GM18951 (cell line): ENCODE measurements around the gene ADCY6.

Source experiments
- POLR2A ChIP-seq: IDR thresholded peaks from 4 replicates; pipeline ENCODE4 v1.6.1; 2011; ENCODE audit warnings: mild to moderate bottlenecking; ENCODE audit not compliant: insufficient read length, insufficient read depth; ENCODE audit errors: extremely low read depth
- in situ Hi-C: fragments of 300-500 bp; cut with MboI; formaldehyde crosslinking; loops from one replicate; pipeline ENCODE4 v1.12.0; 2022; ENCODE audit warnings: low sequenced_read_pairs, mixed read lengths, inconsistent platforms; ENCODE audit not compliant: unreplicated experiment

ADCY6 gene

GRCh38 chr12:48822711-48823110 lies 33.8 kb upstream of the ADCY6 start:
- in situ Hi-C loops, result no loop called here
- no peak for TF ChIP-seq POLR2A

DNA sequence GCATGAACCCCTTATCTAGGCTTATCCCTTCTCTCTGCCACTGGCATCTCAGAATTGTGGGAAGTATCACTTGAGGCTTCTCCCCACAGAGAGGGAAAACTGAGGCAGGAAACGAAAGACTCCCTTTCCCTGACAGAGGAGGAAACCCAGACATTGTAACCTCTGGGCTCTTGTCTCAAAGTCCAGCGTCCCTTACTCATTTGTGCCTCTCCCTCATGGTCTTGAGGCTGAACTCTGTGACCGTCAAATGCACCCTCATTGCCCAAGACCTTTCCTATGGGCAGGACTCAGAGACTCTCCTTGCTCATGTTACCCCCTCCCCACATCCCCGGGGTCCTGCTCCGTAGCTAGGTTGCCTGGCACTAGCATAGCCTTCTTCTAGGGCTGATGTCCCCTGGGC lies 33.2 kb upstream of the ADCY6 start:
- TF ChIP-seq POLR2A, result no peak
- in situ Hi-C loops, result no loop called here

- no peak for TF ChIP-seq POLR2A
- in situ Hi-C loops, result no loop called here
Measured at GRCh38 chr12:48819986-48820725, 31.3 kb upstream of the ADCY6 start.

GRCh38 chr12:48818831-48819590 lies 30.1 kb upstream of the ADCY6 start:
- in situ Hi-C loops, result no loop called here
- no peak for TF ChIP-seq POLR2A

- peak; percentile 32 for TF ChIP-seq POLR2A
- in situ Hi-C loops, result no loop called here
Measured at GRCh38 chr12:48817873-48818830, 29.3 kb upstream of the ADCY6 start, which contains the start of gene CACNB3. Gene CACNB3, plus strand, starts transcription at chr12:48818496. Its CDS starts 434 bp downstream, at chr12:48818930.

DNA sequence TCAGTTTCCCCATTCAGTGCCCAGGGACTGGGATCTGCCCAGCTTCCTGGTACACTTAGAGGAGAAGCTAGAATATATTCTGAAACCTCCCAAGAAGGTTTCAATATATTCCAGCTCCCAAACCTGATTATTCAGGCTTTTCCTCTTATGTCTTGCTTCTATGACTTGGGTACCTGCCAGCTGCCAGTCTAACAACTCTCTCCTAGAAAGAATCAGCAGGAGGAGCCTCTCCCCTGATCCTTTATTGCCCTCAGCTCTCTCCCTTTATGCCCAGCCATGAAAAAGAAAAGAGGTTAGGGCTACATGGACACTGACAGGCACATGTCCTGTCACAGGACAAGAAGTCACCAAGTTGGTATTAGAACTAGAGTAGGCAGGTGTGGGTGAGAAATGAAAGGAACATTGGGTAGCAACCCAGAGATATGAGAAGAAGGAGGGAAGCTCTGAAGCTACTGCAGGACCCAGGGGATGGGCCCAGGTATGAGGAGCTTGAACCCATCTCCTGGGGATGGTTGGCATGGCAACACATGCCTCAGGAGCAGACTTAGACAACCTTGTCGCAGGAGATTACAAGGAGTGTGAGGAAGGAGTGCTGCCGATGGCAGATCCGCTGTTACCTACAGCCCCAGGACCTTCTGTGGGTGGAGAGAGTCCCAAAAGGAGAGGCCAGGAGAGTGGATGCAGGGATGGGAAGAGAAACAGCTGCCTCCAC lies 27.4 kb upstream of the ADCY6 start:
- TF ChIP-seq POLR2A, result no peak
- in situ Hi-C loops, result no loop called here

- in situ Hi-C loops, result no loop called here
- peak; percentile 51 for TF ChIP-seq POLR2A
Measured at GRCh38 chr12:48815126-48816110, 26.5 kb upstream of the ADCY6 start.

DNA sequence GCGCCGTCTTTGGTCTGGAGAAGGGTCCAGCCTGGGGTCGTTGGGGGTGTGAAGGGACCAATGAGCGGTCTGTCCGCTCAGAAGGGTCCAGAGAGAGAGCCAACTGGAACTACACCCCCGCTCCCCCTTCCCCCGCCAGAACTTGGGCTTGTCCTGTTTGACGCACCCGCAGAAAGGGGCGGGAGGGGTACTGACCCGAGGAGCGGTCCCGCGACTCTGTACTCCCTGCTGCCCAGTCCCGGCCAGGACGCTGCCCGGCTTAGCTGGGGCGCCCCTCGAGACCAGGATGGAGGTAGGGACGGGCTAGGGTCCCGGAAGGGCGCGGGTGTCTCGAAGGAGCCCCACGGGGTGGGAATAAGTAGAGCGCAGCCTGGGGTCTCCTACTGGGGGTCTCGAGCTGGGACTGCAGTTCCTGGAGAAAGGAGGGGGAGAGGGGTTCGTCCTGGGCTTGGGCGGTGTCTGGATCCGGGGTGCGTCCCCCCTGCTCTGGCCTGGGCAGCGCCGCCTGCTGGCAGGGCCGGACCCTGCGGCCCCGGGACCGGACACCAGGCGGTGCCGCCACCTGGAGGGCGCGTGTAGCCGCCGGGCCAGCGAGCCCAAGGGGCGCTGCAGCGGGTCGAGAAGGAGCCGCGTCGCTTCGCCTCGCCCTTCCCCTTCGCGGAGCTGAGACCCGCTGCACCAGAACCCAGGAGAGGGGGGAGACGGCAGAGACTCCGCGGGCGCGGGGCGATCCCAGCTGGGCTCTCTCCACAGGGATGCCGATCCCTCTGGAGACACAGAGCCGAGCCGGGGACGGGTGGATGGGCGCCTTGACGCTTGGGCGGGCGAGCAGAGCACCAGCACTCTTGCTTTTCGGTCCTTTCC lies 25.6 kb upstream of the ADCY6 start:
- peak; percentile 57 for TF ChIP-seq POLR2A
- in situ Hi-C loops, result no loop called here

DNA sequence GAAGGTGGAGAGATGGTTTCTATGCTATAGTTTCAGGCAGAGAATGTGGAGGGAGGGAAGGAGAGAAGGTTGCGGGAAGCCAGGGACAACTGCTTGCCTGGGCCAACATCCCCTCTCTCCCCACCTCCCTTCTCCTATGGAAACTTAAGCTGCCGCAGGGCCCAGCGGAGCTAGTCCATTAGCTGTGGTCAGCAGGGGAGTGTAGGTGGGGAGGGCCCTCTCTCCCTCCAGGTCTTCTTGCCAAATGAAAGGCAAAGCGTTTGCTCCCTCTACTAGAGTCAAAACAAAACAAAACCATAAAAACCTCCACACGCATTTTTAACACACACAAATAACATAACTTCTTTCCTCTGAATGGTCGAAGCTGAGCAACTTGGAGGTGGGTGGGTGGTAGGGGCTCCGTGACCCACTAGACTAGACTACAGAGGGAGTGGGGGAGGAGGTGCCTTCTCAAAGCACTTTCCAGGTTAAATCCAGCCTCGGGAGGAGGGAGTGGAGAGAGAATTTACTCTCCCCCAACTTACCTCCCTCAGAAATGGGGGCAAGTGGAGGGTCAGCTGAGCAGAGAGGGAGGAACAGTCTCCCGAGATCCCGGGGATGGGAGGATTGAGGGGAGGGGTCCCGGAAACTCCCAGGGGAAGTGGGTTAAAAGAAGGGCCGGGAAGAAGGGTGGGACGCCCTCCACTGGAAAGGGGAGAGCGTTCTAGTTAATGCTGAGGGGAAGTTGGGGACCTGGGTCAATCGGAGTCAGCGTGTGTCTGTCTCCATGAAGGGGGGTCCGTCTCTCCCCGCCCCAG lies 24.8 kb upstream of the ADCY6 start:
- in situ Hi-C loops, result no loop called here

DNA sequence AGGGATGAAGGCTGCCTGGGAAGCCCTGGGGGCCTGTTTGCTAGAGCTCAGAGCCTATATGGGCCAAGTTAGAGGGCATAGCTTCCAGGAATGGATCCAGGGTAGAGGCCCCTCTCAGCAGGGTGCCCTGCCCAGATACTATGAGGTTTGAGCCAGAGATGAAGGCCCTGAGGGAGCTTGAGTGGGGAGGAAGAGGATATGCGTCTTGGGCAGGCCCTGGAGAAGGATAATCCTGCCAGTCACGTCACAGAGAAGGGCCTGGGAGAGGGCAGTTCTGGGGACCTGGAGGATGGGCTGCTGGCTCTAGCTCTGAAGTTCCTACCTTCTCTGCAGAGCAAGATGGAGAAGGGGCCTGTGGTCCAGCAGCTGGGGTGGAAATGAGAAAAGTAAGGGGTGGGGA lies 23.5 kb upstream of the ADCY6 start:
- no peak for TF ChIP-seq POLR2A
- in situ Hi-C loops, result no loop called here

More for the DNA sequence above, 24.8 kb upstream of the ADCY6 start:
- no peak for TF ChIP-seq POLR2A
